Activated T-cell treated with anti-CD3 and anti-CD28 coated beads for 4 hours (primary cell): Measurements from ENCODE around the gene MTERF4.

Experiments used
- DNase-seq: peaks from one replicate; pipeline ENCODE4 v3.0.0-alpha.2; 2020

MTERF4 gene

DNA sequence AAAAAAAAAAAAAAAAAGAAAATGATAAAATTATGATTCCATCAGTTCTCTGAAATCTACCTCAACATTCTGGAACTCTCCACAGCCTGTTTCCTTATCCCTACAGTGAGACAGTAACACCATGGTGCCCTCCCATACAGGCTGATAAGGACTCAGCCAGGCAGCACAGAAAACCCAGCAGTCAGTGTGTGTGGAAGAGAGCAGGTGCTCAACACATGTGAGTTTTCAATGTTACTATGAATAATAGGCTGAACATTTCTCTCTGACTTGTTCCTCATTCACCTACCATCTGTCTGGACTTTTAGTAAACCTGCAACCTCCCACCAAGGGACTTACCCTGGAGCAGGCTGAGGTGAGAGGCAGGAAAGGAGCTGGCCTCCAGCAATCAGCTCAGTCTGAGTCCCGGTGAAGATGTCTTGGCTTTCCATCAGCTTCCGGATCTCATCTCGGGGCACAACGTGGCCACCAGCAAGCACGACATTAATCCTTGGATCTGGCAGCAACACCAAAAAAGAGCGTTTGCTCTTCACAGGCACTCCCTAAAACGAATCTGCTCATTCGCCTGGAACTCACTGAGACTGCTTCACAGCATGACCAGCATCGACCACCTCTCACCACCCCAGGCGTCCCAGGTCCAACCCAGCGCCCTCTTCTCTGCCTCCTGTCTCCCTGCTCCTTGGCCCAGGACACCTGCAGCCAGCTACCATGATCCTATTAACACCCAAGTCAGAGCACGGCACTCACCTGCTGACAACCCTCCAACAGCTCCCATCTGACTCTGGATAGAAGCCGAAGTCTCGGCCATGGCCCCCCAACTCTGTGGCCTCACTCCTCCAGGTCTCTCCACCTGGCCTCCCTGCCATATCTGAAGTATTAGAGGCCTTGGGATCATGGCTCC lies 30.7 kb upstream of the MTERF4 start:
- no peak for DNase-seq

DNA sequence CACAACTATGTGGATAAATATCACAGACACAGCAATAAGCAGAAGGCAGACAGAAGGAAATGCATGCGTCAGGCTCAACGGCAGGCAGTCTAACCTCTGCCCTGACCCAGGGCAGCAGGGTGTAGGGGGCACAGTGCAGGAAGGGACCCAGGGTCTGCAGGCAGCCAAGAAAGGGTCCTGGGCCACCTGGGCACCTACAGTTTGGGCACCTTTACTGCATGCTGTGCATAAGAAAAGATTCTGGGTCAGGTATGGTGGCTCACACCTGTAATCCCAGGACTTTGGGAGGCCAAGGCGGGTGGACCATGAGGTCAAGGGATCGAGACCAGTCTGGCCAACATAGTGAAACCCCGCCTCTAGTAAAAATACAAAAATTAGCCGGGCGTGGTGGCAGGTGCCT lies 29.4 kb upstream of the MTERF4 start:
- no peak for DNase-seq

DNA sequence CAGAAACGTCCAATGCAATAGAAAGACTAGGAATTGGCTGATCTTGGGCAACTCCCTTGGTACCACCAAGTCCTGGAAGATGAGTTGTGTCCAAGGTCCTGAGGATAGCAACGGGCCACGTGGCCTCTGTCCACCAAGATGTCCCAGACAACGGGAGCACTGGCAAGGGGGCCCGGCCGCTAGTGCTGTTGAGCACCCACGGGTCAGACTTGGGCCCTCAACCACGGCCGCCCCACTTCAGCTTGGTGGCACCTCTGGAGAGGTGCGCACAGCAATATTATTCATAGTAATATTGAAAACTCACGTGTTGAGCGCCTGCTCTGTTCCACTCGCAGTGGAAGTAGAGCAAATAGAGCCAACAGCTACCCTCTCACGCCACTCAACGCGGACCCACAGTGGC lies 28.2 kb upstream of the MTERF4 start:
- DNase-seq, result no peak

GRCh38 chr2:241129086-241129871 lies 27.2 kb upstream of the MTERF4 start:
- DNase-seq, result no peak

DNA sequence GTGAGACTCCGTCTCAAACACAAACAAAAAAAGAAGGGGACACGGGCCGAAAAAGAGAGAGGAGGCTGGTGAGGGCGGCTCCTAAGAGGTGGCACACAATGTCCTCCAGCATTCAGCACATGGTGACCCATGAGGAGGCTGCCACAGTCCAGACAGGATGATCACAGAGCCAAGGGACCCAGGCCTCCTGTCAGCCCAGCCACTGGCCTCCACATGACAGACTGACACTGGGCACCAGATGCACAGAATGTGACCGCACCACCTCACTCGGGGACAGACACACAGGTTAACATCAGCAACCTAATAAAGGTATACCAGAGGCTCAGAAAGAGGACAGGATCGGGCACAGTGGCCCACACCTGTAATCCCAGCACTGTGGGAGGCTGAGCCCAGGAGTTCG lies 26.2 kb upstream of the MTERF4 start:
- DNase-seq, result no peak

- DNase-seq, result no peak
Observed at GRCh38 chr2:241126771-241127202, 24.7 kb upstream of the MTERF4 start.

DNA sequence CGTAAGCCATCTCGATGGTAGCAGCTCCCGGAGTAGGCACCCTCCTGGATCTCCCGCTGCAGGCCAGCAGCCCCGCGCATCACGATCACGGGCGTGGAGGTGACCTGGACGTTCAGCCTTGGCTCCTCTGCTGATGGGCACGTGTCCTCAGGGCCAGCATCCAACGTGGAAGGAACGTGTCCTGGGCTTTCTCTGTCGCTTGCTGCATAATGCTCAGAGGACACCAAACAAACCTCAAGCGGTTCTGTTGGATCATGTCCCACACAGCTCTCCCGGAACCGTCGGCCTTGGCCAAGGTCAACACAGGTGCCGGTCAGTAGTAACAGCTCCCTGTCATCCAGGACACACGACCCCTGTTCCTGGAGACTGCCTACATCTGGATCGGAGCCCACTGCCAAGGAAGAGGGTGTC lies 24.1 kb upstream of the MTERF4 start:
- no peak for DNase-seq

- DNase-seq, result no peak
Observed at GRCh38 chr2:241125626-241126025, 23.5 kb upstream of the MTERF4 start.

GRCh38 chr2:241123816-241124536 lies 21.9 kb upstream of the MTERF4 start:
- DNase-seq, result no peak

DNA sequence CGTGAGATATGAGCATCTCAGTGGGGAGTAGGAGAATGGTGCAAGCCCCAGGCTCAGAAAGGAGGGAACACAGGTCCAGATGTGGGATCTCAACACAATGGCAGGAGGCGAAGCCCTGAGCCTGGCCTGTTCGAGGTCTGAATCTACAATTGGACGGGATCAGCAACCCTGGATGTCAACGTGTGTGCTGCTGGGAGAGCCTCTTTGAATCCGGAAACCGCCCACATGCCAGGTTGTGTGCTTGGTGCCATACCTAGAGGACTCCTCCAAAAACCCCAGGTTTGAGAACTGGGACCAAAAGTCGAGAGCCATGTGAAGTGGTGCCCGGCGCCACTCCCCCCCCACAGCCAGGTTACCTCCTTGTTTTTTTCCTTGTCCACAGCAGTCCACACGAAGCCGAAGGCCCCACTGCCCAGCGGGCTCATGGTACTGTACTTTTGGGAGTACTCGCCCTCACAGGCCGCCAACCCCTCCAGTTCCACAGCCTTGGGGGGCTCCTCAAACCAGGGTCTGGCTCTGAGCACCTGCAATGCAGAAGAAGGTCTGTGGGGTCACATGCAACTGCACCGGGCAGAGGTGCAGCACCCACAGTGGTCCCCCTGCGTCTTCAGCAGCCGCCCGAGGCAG lies 20.4 kb upstream of the MTERF4 start:
- DNase-seq, result no peak

- no peak for DNase-seq
Observed at GRCh38 chr2:241121008-241121407, 18.9 kb upstream of the MTERF4 start.

GRCh38 chr2:241120440-241120839 lies 18.4 kb upstream of the MTERF4 start:
- DNase-seq, result no peak

- DNase-seq, result no peak
Observed at GRCh38 chr2:241118737-241119505, 16.8 kb upstream of the MTERF4 start.

- DNase-seq, result no peak
Observed at GRCh38 chr2:241116606-241117560, 14.8 kb upstream of the MTERF4 start.

GRCh38 chr2:241115361-241115760 lies 13.3 kb upstream of the MTERF4 start:
- DNase-seq, result no peak

- no peak for DNase-seq
Observed at GRCh38 chr2:241114836-241115235, 12.7 kb upstream of the MTERF4 start.

DNA sequence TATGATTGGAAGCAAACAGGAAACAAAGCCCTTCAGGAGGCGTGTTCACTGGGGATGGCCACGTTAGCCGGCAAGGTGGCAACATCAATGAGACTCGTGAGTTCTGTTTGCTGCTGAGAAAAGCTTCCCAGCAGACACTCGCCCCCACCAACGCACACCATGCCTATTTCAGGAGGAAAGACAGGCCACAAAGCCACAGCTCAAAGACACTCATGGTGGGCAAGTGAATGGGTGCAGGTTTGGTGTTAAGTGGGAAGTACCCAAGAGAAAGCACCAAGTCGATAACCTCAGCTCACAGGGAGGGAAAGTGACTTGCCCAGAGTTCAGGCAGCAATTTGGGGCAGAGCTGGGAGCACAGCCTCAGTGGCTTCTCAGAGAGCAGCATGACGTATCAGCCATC lies 10.5 kb upstream of the MTERF4 start:
- no peak for DNase-seq

GRCh38 chr2:241112046-241112445 lies 10.0 kb upstream of the MTERF4 start:
- no peak for DNase-seq

GRCh38 chr2:241111440-241111805 lies 9.3 kb upstream of the MTERF4 start:
- DNase-seq, result no peak

GRCh38 chr2:241110607-241111439 lies 8.7 kb upstream of the MTERF4 start:
- no peak for DNase-seq
